Measurements from ENCODE around the gene S100A6. TPM values are rescaled to one million over a fixed set of nuclear protein-coding genes. Genes with fewer than 3 reads are reported as not detected.
"Not testable (repeated sequence)": the region's sequence is repeated elsewhere in the genome, so short reads cannot be mapped to it uniquely, and the experiment has no call there.

Gene S100A6
- total RNA-seq, 4 donors from 2014 or later: 135 to 264 (median 241) TPM

DNA sequence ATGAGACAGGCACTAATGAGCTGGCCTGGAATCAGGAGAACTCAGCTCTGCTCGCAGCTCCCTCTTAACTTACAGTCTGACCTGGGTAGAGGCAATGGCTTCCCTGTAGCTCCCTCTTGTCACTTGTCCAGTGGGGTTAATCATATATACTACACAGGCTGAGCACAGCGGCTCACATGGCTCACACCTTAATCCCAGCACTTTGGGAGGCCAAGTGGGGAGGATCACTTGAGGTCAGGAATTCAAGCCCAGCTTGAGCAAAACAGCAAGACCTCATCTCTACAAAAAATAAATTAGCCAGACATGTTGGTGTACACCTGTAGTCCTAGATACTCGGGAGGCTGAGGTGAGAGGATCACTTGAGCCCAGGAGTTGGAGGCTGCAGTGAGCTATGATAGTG lies 4.2 kb downstream of the S100A6 start:
- H3K27me3 ChIP-seq: no peaks in the 10 kb centered on the region
- DNase-seq (ENCODE audit: low spot score in 2 of 2): peak in 1 of 2 donors; percentile 37
- H3K36me3 ChIP-seq: no peaks in the 10 kb centered on the region
- 87% methylated on average over 3 of the region's 3 CpGs for WGBS
- no peaks in the 10 kb centered on the region for H3K9me3 ChIP-seq
- TF ChIP-seq POLR2A (IDR thresholded peaks at IDR 0.05) (no peak), POLR2AphosphoS5 (IDR thresholded peaks at IDR 0.05) (no peak), EP300 (IDR thresholded peaks at IDR 0.05) (no peak), CTCF (IDR thresholded peaks at IDR 0.05) (no peak)
- no peak overlapping the region for H3K4me3 ChIP-seq
- H3K27ac ChIP-seq: no peak overlapping the region
- peaks cover 52% of the 10 kb centered on the region for H3K4me1 ChIP-seq

- Histone ChIP-seq H3K36me3 (no peaks in the 10 kb centered on the region), H3K27ac (peak overlapping the region; percentile 76), H3K4me1 (peaks cover 27% of the 10 kb centered on the region), H3K4me3 (no peak overlapping the region), H3K27me3 (no peaks in the 10 kb centered on the region), H3K9me3 (no peaks in the 10 kb centered on the region)
- 93% methylated on average over 5 of the region's 5 CpGs for WGBS
- no peak for DNase-seq (ENCODE audit: low spot score in 2 of 2)
- TF ChIP-seq EP300 (IDR thresholded peaks at IDR 0.05) (no peak), CTCF (IDR thresholded peaks at IDR 0.05) (no peak), POLR2A (IDR thresholded peaks at IDR 0.05) (no peak), POLR2AphosphoS5 (IDR thresholded peaks at IDR 0.05) (no peak)
Observed at GRCh38 chr1:153527683-153528040, 8.1 kb downstream of the S100A6 start.

- Histone ChIP-seq H3K9me3 (no peaks in the 10 kb centered on the region), H3K4me1 (peaks cover 23% of the 10 kb centered on the region), H3K36me3 (no peaks in the 10 kb centered on the region), H3K27ac (peak overlapping the region; percentile 76), H3K4me3 (no peak overlapping the region), H3K27me3 (no peaks in the 10 kb centered on the region)
- WGBS: 76% methylated on average over 8 of the region's 8 CpGs
- peak in 1 of 2 donors; percentile 57 for DNase-seq (ENCODE audit: low spot score in 2 of 2)
- TF ChIP-seq POLR2A (IDR thresholded peaks at IDR 0.05) (no peak), EP300 (IDR thresholded peaks at IDR 0.05) (no peak), CTCF (IDR thresholded peaks at IDR 0.05) (no peak), POLR2AphosphoS5 (IDR thresholded peaks at IDR 0.05) (no peak)
Observed at GRCh38 chr1:153527023-153527682, 8.6 kb downstream of the S100A6 start.

DNA sequence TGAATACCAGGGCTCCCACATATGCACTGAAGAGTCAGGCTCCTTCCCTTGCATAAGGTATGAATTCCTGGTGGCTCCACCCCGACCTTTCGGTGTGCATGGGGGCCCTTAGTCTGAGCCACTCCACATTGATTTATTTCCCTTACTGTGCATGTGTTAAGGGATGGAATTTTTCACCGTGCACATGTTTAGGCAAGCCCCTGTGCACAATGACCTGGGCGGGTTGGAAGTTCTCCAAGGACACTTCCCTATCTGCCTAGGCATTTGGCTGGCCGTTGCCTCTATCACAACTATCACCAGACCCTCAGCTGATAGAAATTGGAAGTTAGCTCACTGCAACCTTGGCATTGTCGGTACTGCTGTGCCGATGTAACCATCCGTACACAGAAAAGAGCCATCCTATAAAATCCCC lies 9.7 kb downstream of the S100A6 start:
- Histone ChIP-seq H3K27me3 (no peaks in the 10 kb centered on the region), H3K4me3 (no peak overlapping the region), H3K9me3 (no peaks in the 10 kb centered on the region), H3K4me1 (peaks cover 20% of the 10 kb centered on the region), H3K27ac (peak overlapping the region; percentile 76), H3K36me3 (no peaks in the 10 kb centered on the region)
- 42% methylated on average over 8 of the region's 8 CpGs for WGBS
- no peak for TF ChIP-seq EP300 (IDR thresholded peaks at IDR 0.05)
- no peak for TF ChIP-seq CTCF (IDR thresholded peaks at IDR 0.05)
- no peak for TF ChIP-seq POLR2AphosphoS5 (IDR thresholded peaks at IDR 0.05)
- no peak for TF ChIP-seq POLR2A (IDR thresholded peaks at IDR 0.05)
- DNase-seq (ENCODE audit: low spot score in 2 of 2): peak in 1 of 2 donors; percentile 61

DNA sequence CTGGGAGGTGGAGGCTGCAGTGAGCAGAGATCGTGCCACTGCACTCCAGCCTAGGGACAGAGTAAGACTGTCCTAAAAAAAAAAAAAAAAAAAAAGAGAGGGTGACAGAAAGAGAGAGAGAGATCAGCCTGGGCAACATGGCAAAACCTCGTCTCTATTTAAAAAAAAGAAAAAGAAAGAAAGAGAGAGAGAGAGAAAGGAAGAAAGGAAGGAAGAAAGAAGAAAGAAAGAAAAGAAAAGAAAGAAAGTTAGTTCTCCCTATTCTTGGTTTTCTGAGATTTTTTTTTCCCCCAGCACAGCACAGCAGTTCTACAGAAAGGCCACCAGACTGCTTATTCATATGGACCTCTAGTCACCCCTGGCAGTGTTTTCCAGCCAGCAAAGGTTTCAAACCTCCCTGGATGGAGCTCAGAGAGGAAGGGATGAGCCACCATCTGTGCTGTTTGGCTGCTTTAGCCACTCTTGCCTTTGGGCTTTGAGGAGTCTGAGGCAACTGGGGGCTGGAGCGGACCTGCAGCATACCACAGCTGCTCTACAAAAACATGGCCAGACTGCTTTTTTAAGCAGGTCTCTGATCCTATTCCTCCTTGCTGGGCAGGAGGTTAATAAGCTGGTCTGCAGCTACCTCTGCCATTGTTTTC lies 10.6 kb downstream of the S100A6 start:
- 22% methylated on average over 2 of the region's 3 CpGs for WGBS
- H3K4me1 ChIP-seq: peaks cover 20% of the 10 kb centered on the region
- no peak for TF ChIP-seq EP300 (IDR thresholded peaks at IDR 0.05)
- no peak for TF ChIP-seq CTCF (IDR thresholded peaks at IDR 0.05)
- TF ChIP-seq POLR2A (IDR thresholded peaks at IDR 0.05): no peak
- TF ChIP-seq POLR2AphosphoS5 (IDR thresholded peaks at IDR 0.05): no peak
- no peaks in the 10 kb centered on the region for H3K9me3 ChIP-seq
- no peaks in the 10 kb centered on the region for H3K36me3 ChIP-seq
- H3K27ac ChIP-seq: peak overlapping the region; percentile 76
- H3K4me3 ChIP-seq: no peak overlapping the region
- DNase-seq (ENCODE audit: low spot score in 2 of 2): peak in 1 of 2 donors; percentile 19
- no peaks in the 10 kb centered on the region for H3K27me3 ChIP-seq

DNA sequence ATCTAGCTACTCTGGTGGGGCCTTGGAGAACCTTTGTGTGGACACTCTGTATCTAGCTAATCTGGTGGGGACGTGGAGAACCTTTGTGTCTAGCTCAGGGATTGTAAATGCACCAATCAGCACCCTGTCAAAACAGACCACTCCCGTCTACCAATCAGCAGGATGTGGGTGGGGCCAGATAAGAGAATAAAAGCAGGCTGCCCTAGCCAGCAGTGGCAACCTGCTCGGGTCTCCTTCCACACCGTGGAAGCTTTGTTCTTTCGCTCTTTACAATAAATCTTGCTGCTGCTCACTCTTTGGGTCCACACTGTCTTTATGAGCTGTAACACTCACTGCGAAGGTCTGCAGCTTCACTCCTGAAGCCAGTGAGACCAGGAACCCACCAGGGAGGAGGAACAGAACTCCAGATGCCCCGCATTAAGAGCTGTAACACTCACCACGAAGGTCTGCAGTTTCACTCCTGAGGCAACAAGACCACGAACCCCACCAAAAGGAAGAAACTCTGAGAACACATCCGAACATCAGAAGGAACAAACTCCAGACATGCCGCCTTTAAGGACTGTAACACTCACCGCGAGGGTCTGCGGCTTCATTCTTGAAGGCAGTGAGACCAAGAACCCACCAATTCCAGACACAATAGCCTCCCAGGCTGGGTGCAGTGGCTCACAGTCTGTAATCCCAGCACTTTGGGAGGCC lies 13.3 kb downstream of the S100A6 start:
- H3K4me3 ChIP-seq, H3K27ac ChIP-seq, H3K36me3 ChIP-seq, H3K9me3 ChIP-seq, H3K27me3 ChIP-seq: not testable (repeated sequence)
- DNase-seq (ENCODE audit: low spot score in 2 of 2): peak in 1 of 2 donors; percentile 9
- WGBS: 80% methylated on average over 14 of the region's 14 CpGs
- peaks cover 19% of the 10 kb centered on the region for H3K4me1 ChIP-seq

- H3K27ac ChIP-seq, H3K36me3 ChIP-seq, H3K9me3 ChIP-seq, H3K4me3 ChIP-seq, H3K27me3 ChIP-seq: not testable (repeated sequence)
- 97% methylated on average over 19 of the region's 37 CpGs for WGBS
- peak; percentile 37 to 59 for DNase-seq (ENCODE audit: low spot score in 2 of 2)
- H3K4me1 ChIP-seq: peaks cover 16% of the 10 kb centered on the region
Observed at GRCh38 chr1:153521808-153522207, 14.0 kb downstream of the S100A6 start.

Measured in suprapubic skin (tissue), 4 donors.